ENCODE results near the gene SPATS2L.

SPATS2L gene

GRCh38 chr2:200472853-200473464 lies 166.5 kb downstream of the SPATS2L start:
- DNase-seq: no peak

GRCh38 chr2:200475795-200476194 lies 169.3 kb downstream of the SPATS2L start:
- no peak for DNase-seq

GRCh38 chr2:200476836-200477235 lies 170.3 kb downstream of the SPATS2L start:
- no peak for DNase-seq

GRCh38 chr2:200477667-200478131 lies 171.2 kb downstream of the SPATS2L start:
- DNase-seq: no peak

- no peak for DNase-seq
These were observed 173.3 kb downstream of the SPATS2L start for GRCh38 chr2:200479692-200480265.

GRCh38 chr2:200482194-200482593 lies 175.7 kb downstream of the SPATS2L start:
- peak; percentile 85 for DNase-seq

DNA sequence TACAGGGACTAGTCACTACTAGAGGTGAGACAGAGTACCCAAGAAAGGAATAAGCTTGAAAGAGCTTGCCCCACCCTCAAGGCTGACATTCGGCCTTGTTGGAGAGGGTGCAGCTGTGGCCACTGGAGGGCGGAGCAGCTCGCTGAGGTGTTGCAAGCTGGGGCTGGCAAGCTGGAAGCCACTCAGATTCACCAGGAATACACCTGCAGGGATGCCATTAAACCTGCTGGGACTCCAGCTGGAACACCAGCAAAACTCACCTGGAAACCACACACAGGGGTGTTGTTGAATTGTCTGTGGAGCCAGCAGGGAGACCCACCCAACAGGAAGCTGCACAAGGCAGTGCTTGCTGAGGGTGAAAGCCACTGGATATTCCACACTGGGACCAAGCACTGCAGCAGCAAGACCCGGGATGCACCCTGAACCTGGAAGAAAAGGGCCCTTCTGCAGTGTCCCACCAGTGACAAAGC lies 177.3 kb downstream of the SPATS2L start:
- DNase-seq: peak; percentile 75

GRCh38 chr2:200484934-200485333 lies 178.4 kb downstream of the SPATS2L start:
- peak; percentile 76 for DNase-seq

GRCh38 chr2:200486529-200486928 lies 180.0 kb downstream of the SPATS2L start:
- no peak for DNase-seq

DNA sequence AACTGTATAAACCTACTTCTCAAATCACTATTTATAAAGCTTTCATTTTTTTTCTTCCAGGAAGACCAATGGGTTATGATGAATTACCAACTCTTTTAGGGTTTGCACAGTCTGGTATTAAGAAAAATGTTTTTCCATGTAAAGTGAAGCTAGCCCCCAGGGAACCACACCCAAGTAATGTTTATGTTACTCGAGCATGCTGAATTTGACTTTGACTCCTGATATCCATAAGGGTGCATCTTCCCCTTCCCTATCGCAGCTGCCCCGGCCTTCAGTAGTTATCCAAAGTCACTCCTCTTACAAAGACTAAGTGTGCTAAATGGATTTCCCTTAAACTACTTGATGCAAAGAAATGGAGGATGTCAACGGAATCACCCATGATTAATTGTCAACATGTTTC lies 181.7 kb downstream of the SPATS2L start:
- DNase-seq: peak; percentile 41

DNA sequence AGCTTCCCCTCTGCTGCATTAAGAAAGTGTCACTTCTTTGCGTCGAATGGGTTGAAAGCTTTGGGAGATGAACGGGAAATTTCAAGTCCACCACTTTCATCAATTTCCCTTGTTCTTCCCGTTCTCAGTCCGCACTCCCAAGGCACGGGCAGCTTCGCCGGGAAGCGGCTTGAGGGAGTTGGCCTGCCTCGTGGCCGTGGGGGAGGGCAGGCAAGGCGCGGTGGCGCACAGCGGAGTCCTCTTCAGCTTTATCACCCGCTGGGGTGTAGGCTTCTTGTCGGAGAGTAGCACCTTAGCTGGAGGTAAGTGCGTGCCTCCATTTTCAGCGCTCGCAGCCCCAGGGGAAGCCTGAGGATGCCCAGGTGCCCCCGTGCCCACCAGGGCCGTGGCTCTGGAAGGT lies 183.5 kb downstream of the SPATS2L start:
- DNase-seq: no peak

- no peak for DNase-seq
These were observed 186.2 kb downstream of the SPATS2L start for GRCh38 chr2:200492656-200493055.

GRCh38 chr2:200494048-200494447 lies 187.6 kb downstream of the SPATS2L start:
- no peak for DNase-seq

- DNase-seq: no peak
These were observed 190.2 kb downstream of the SPATS2L start for GRCh38 chr2:200496696-200497095.

GRCh38 chr2:200498402-200499162 lies 192.1 kb downstream of the SPATS2L start:
- no peak for DNase-seq

GRCh38 chr2:200502196-200502595 lies 195.7 kb downstream of the SPATS2L start:
- DNase-seq: no peak

DNA sequence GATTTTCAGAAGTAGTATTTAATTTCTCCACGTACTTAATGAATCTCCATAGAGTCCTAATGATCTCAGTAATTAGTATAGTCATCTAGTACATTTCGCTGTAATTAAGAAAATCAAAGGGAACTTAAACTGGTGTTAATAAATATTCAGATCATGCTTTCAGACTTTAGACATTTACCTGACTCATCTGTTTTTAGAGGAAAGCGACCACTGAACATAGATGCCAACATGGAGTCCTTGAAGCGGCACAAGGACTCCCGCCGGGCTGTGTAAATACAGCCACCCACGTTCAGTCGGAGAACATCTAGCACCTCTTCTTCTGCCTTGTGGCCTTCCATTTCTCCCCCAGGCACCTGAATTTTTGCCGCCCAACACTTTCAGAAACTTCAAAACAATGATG lies 200.2 kb downstream of the SPATS2L start:
- no peak for DNase-seq

GRCh38 chr2:200507179-200507578 lies 200.7 kb downstream of the SPATS2L start:
- DNase-seq: no peak

GRCh38 chr2:200509235-200509611 lies 202.7 kb downstream of the SPATS2L start:
- peak; percentile 39 for DNase-seq

GRCh38 chr2:200509612-200510433 lies 203.3 kb downstream of the SPATS2L start, which contains the start of gene KCTD18:
KCTD18 (minus strand) TSS chr2:200510068; CDS start chr2:200507016, 3,052 bp downstream.
- DNase-seq: peak; percentile 92

DNA sequence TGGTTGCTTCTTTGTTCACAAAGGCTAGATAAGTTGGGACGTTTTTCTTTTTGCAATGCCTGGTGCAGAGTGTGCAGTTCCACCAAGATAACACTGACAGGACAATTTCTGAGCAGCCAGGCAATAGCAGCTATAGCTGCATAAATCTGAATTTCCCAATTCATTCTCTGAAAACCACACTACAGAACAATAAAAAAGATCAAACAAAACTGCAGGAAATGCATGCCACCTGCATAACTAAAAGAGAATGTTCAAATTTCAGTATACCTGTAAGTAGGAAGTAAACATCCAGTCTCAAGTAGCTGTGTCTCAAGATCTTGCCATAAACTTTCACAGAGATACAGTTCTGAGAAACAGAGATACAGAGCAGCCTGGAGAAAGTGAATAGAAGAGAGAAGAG lies 208.7 kb downstream of the SPATS2L start:
- DNase-seq: no peak

- DNase-seq: no peak
These were observed 216.7 kb downstream of the SPATS2L start for GRCh38 chr2:200523158-200523557.

DNA sequence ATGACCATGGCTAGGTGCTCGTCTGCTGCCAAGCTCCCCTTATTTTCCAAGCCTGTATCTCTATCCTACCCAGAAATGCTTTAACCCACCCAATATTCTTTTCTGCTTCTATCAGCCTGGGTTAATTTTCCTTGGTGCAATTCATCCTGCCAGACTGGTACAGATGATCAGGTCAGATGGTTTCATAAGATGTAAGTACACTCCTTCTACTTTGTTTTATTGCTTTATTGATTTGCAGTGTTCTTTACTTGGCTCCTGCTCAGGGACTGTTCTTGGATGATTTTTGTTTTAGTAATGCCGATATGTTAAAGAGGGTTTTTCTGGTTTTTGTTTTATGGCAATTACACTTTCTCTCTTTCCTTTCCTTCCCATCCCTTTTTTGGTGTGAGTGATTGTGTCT lies 217.1 kb downstream of the SPATS2L start:
- DNase-seq: no peak
